SK-N-SH (cell line): ENCODE measurements around the gene BFSP2. TPM values are rescaled to one million over a fixed set of nuclear protein-coding genes. Genes with fewer than 3 reads are reported as not detected.

ENCODE experiments used
- CTCF ChIA-PET: fragments of 300-600, 350-600 bp; formaldehyde crosslinking; extraction: SDS; loops from one replicate; lab custom pipeline; 2021; lab: Yijun Ruan, JAX
- POLR2A ChIA-PET: fragments of 350-600 bp; sonication (Branson Sonifier 250); formaldehyde crosslinking; extraction: SDS; loops from one replicate; lab custom pipeline; 2020; ENCODE audit warnings: antibody characterized with exemption, inconsistent platforms; lab: Yijun Ruan, JAX
- DNase-seq: peaks from one replicate; pipeline ENCODE4 v3.0.0; 2012
- H2AFZ ChIP-seq: fragments of 200-600 bp; sonication (generic); 2 replicates; pipeline ENCODE4 v1.8.1; 2016; ENCODE audit warnings: antibody characterized with exemption, mild to moderate bottlenecking, low read depth
- H3F3A ChIP-seq: fragments of 200-600 bp; sonication (generic); replicated peaks from 2 replicates; pipeline ENCODE3; 2016; ENCODE audit warnings: antibody characterized with exemption, mild to moderate bottlenecking; ENCODE audit not compliant: insufficient read depth
- H3K27ac ChIP-seq, 2 experiments: fragments of 200-500 bp in 1 of 2; fragments of 200-600 bp in 1 of 2; sonication (Bioruptor generic) in 1 of 2; sonication (generic), shearing (Covaris generic) in 1 of 2; 2 replicates each; pipeline versions ENCODE4 v1.5.1 to v1.6.1; 2014 to 2016; ENCODE audit warnings: low read depth in 2 of 2, inconsistent platforms in 1 of 2, low read length in 1 of 2, mild to moderate bottlenecking in 1 of 2, mixed read lengths in 1 of 2
- H3K27me3 ChIP-seq: fragments of 200-600 bp; sonication (generic), shearing (Covaris generic); 2 replicates; pipeline ENCODE4 v1.6.1; 2016; ENCODE audit warnings: mixed run types; ENCODE audit not compliant: insufficient read depth
- H3K36me3 ChIP-seq, 2 experiments: fragments of 200-500 bp in 1 of 2; fragments of 200-600 bp in 1 of 2; sonication (Bioruptor generic) in 1 of 2; sonication (generic) in 1 of 2; replicated peaks in 1 of 2; 2 replicates each; pipeline versions ENCODE3 to v1.5.1; 2014 to 2016; ENCODE audit warnings: low read length in 1 of 2, mild to moderate bottlenecking in 1 of 2; ENCODE audit not compliant: insufficient read depth in 2 of 2, control insufficient read depth in 1 of 2
- H3K4me1 ChIP-seq, 2 experiments: fragments of 200-500 bp in 1 of 2; fragments of 200-600 bp in 1 of 2; sonication (Bioruptor generic) in 1 of 2; sonication (generic), shearing (Covaris generic) in 1 of 2; 2 replicates each; pipeline versions ENCODE4 v1.5.1 to v1.6.1; 2014 to 2016; ENCODE audit warnings: low read depth in 1 of 2, low read length in 1 of 2, mixed run types in 1 of 2; ENCODE audit not compliant: insufficient read depth in 2 of 2, control insufficient read depth in 1 of 2
- H3K4me2 ChIP-seq: fragments of 200-600 bp; sonication (generic), shearing (Covaris generic); 2 replicates; pipeline ENCODE4 v1.6.1; 2017; ENCODE audit warnings: mixed run types
- H3K4me3 ChIP-seq, 2 experiments: fragments of 200-500 bp in 1 of 2; fragments of 200-600 bp in 1 of 2; sonication (Bioruptor generic) in 1 of 2; sonication (generic), shearing (Covaris generic) in 1 of 2; 2 replicates each; pipeline versions ENCODE4 v1.5.1 to v1.8.1; 2014 to 2016; ENCODE audit warnings: low read depth in 2 of 2, inconsistent platforms in 1 of 2, low read length in 1 of 2, mild to moderate bottlenecking in 1 of 2, mixed read lengths in 1 of 2, moderate library complexity in 1 of 2
- H3K79me2 ChIP-seq: fragments of 200-600 bp; sonication (generic); 2 replicates; pipeline ENCODE4 v1.8.1; 2017; ENCODE audit warnings: mild to moderate bottlenecking; ENCODE audit not compliant: insufficient read depth
- H3K9ac ChIP-seq: fragments of 200-600 bp; sonication (generic); 2 replicates; pipeline ENCODE4 v1.6.1; 2017; ENCODE audit warnings: mixed run types
- H3K9me2 ChIP-seq: fragments of 200-600 bp; sonication (generic); 2 replicates; pipeline ENCODE4 v1.6.1; 2017; ENCODE audit warnings: mixed run types
- H3K9me3 ChIP-seq: fragments of 200-600 bp; sonication (generic); 2 replicates; pipeline ENCODE4 v1.6.1; 2017; ENCODE audit warnings: mixed run types, mild to moderate bottlenecking, moderate library complexity
- H4K20me1 ChIP-seq: fragments of 200-600 bp; sonication (generic); 2 replicates; pipeline ENCODE4 v1.6.1; 2017; ENCODE audit warnings: mild to moderate bottlenecking, mixed run types; ENCODE audit not compliant: insufficient read depth
- CTCF ChIP-seq: fragments of 200-600 bp; sonication (generic); IDR thresholded peaks from 2 replicates; pipeline ENCODE4 v1.6.1; 2017; ENCODE audit warnings: antibody characterized with exemption, mild to moderate bottlenecking, moderate library complexity
- NFIC ChIP-seq: IDR thresholded peaks from 2 replicates; pipeline ENCODE4 v1.4.0; 2012; ENCODE audit warnings: borderline replicate concordance
- PBX3 ChIP-seq: IDR thresholded peaks from 2 replicates; pipeline ENCODE4; 2012
- RCOR1 ChIP-seq: fragments of 150-350 bp; IDR thresholded peaks from 2 replicates; pipeline ENCODE4 v1.6.1; 2017; ENCODE audit warnings: antibody characterized with exemption, low read length
- REST ChIP-seq: IDR thresholded peaks from 2 replicates; pipeline ENCODE4 v1.6.1; 2012; ENCODE audit warnings: mild to moderate bottlenecking, low read depth, low read length, moderate library complexity
- RFX5 ChIP-seq: IDR thresholded peaks from 2 replicates; pipeline ENCODE4 v1.6.1; 2012; ENCODE audit warnings: mild to moderate bottlenecking, improper control_type of control experiment, low read length
- TCF12 ChIP-seq: IDR thresholded peaks from 2 replicates; pipeline ENCODE4 v1.4.0; 2012
- TEAD4 ChIP-seq: IDR thresholded peaks from 2 replicates; pipeline ENCODE4 v1.4.0; 2012; ENCODE audit warnings: mild to moderate bottlenecking, borderline replicate concordance; ENCODE audit not compliant: insufficient read depth
- WGBS: methylation state at CpG from one replicate; pipeline ENCODE4 v1.1.6; 2017; ENCODE audit warnings: low lambda C conversion rate; 5-methylcytosine and 5-hydroxymethylcytosine counted together
- polyA plus RNA-seq, 3 experiments: library from polyadenylated mRNA; depleted of rRNA; stranded (reverse); fragments of >200 nt; gene quantifications; 2 replicates each; pipeline ENCODE4 v1.2.3, GENCODE V29; 2012

BFSP2 gene
- polyA plus RNA-seq, 1 of the 3 experiments (the other 2 are of a cell fraction) = not detected

GRCh38 chr3:133396906-133397305 lies 3.0 kb upstream of the BFSP2 start (continued):
- TF ChIP-seq REST = no peak

- Histone ChIP-seq H3F3A (no peaks in the 10 kb centered on the region), H3K27me3 (no peaks in the 10 kb centered on the region), H4K20me1 (no peaks in the 10 kb centered on the region), H3K4me3 (no peak overlapping the region), H2AFZ (no peak overlapping the region), H3K4me2 (no peak overlapping the region), H3K9ac (no peak overlapping the region), H3K36me3 (no peaks in the 10 kb centered on the region), H3K4me1 (peaks cover 0 to 22% of the 10 kb centered on the region in 2 experiments; a peak in 2 of 4 replicates), H3K9me2 (no peaks in the 10 kb centered on the region), H3K27ac (peak overlapping the region in 1 of 2 experiments; percentile 64; a peak in 2 of 4 replicates), H3K9me3 (no peaks in the 10 kb centered on the region), H3K79me2 (no peaks in the 10 kb centered on the region)
- TF ChIP-seq RFX5 (no peak), CTCF (no peak), TEAD4 (no peak), PBX3 (peak; percentile 71), TCF12 (peak; percentile 7; the same call in 1 of the 2 replicates), NFIC (peak; percentile 5; the same call in 1 of the 2 replicates), RCOR1 (0 out of 2 replicates have a peak, but pooled peaks have one; percentile 17)
- DNase-seq = peak; percentile 77
- CTCF ChIA-PET = interaction anchor here (0.8 to 4.6 kb wide), 11 partner anchors 12 to 675 kb away, joined by 3 to 26 read pairs (median 5); no protein-coding TSS in a partner anchor
- POLR2A ChIA-PET = no interaction called here
- 77% methylated on average over 2 of the region's 2 CpGs for WGBS
Observed at GRCh38 chr3:133401374-133402135, 1.7 kb downstream of the BFSP2 start.
